HepG2 (cell line): ENCODE measurements around the gene NT5DC1. TPM values are rescaled to one million over a fixed set of nuclear protein-coding genes. Genes with fewer than 3 reads are reported as not detected.

ENCODE experiments used
- ATF7 ChIP-seq, 2 experiments: fragments of 450-650 bp in 1 of 2; sonication (generic) in 1 of 2; formaldehyde crosslinking in 1 of 2; IDR thresholded peaks; 2 replicates each; pipeline versions ENCODE4 v1.4.0 to v1.6.1; 2016 to 2020; ENCODE audit warnings: antibody characterized with exemption in 1 of 2, mild to moderate bottlenecking in 1 of 2, missing genetic modification reagents in 1 of 2
- IRF2 ChIP-seq: IDR thresholded peaks from 2 replicates; pipeline ENCODE4 v1.6.1; 2018; ENCODE audit warnings: missing genetic modification reagents, missing compliant biosample characterization
- ISX ChIP-seq: sonication (generic); formaldehyde crosslinking; conservative IDR thresholded peaks from 2 replicates; pipeline ENCODE4 v1.5.0; 2020; ENCODE audit warnings: missing genetic modification reagents
- MED8 ChIP-seq: sonication (generic); formaldehyde crosslinking; IDR thresholded peaks from 2 replicates; pipeline ENCODE4 v1.8.1; 2023; ENCODE audit warnings: mild to moderate bottlenecking, missing genetic modification reagents; ENCODE audit not compliant: insufficient replicate concordance
- MIXL1 ChIP-seq: IDR thresholded peaks from 2 replicates; pipeline ENCODE4 v1.6.1; 2016
- PCBP1 ChIP-seq: fragments of 200-400 bp; formaldehyde crosslinking; IDR thresholded peaks from 2 replicates; pipeline ENCODE4 v1.6.1; 2017; ENCODE audit warnings: mild to moderate bottlenecking, low read depth, low read length, borderline replicate concordance
- RELA ChIP-seq: sonication (generic); formaldehyde crosslinking; IDR thresholded peaks from 2 replicates; pipeline ENCODE4 v1.4.0; 2020; ENCODE audit warnings: missing genetic modification reagents
- SP140L ChIP-seq: sonication (generic); formaldehyde crosslinking; IDR thresholded peaks from 2 replicates; pipeline ENCODE4 v1.4.0; 2020; ENCODE audit warnings: missing genetic modification reagents, borderline replicate concordance
- TCF7L2 ChIP-seq: IDR thresholded peaks from 2 replicates; pipeline ENCODE4 v1.6.1; 2011; ENCODE audit warnings: mild to moderate bottlenecking, low read depth, low read length, moderate library complexity
- ZNF367 ChIP-seq: sonication (generic); formaldehyde crosslinking; IDR thresholded peaks from 2 replicates; pipeline ENCODE4 v1.4.0; 2020; ENCODE audit warnings: missing genetic modification reagents, borderline replicate concordance
- ZNF441 ChIP-seq: sonication (generic); formaldehyde crosslinking; IDR thresholded peaks from 2 replicates; pipeline ENCODE4 v1.7.0; 2021; ENCODE audit warnings: missing genetic modification reagents, borderline replicate concordance
- ZNF451 ChIP-seq: sonication (generic); formaldehyde crosslinking; IDR thresholded peaks from 2 replicates; pipeline ENCODE4 v1.5.0; 2020; ENCODE audit warnings: mild to moderate bottlenecking, missing genetic modification reagents
- ZNF589 ChIP-seq: sonication (generic); formaldehyde crosslinking; conservative IDR thresholded peaks from 2 replicates; pipeline ENCODE4 v1.8.0; 2022; ENCODE audit warnings: mild to moderate bottlenecking, moderate library complexity, missing genetic modification reagents
- polyA plus RNA-seq, 8 experiments: library from polyadenylated mRNA; depleted of rRNA in 3 of 8; stranded (reverse) in 7 of 8; unstranded in 1 of 8; fragments of >200 nt; fragmentation: Illumina TruSeq in 4 of 8; extraction: Trizol in 4 of 8; gene quantifications; 2 replicates each; pipeline versions ENCODE4 v1.2.1 to v1.2.3, GENCODE V29; 2011 to 2016; ENCODE audit warnings: low read depth in 4 of 8, missing spikeins in 1 of 8, mixed read lengths in 1 of 8; ENCODE audit not compliant: insufficient read depth in 1 of 8
- total RNA-seq, 5 experiments: library from RNA; depleted of rRNA; stranded (reverse); fragments of >200 nt; fragmentation: Illumina TruSeq; extraction: Trizol; gene quantifications; 2 replicates each; pipeline ENCODE4 v1.2.3, GENCODE V29; 2016; ENCODE audit warnings: low read depth in 1 of 5
- TF ChIP-seq, protein P1 (sequence below): sonication (generic); formaldehyde crosslinking; IDR thresholded peaks from 2 replicates; pipeline ENCODE4 v1.4.0; 2020; ENCODE audit warnings: missing genetic modification reagents, mild to moderate bottlenecking, borderline replicate concordance
- TF ChIP-seq, protein P2 (sequence below): sonication (generic); formaldehyde crosslinking; IDR thresholded peaks from 2 replicates; pipeline ENCODE4 v1.9.0; 2021; ENCODE audit warnings: missing genetic modification reagents, borderline replicate concordance

The NT5DC1 gene
- total and polyA plus RNA-seq, 2 of the 13 experiments (the other 11 are each of a cell fraction or from before 2014, with no cell fraction given): 27.0 to 56.1 TPM

- TF ChIP-seq, protein P1, sequence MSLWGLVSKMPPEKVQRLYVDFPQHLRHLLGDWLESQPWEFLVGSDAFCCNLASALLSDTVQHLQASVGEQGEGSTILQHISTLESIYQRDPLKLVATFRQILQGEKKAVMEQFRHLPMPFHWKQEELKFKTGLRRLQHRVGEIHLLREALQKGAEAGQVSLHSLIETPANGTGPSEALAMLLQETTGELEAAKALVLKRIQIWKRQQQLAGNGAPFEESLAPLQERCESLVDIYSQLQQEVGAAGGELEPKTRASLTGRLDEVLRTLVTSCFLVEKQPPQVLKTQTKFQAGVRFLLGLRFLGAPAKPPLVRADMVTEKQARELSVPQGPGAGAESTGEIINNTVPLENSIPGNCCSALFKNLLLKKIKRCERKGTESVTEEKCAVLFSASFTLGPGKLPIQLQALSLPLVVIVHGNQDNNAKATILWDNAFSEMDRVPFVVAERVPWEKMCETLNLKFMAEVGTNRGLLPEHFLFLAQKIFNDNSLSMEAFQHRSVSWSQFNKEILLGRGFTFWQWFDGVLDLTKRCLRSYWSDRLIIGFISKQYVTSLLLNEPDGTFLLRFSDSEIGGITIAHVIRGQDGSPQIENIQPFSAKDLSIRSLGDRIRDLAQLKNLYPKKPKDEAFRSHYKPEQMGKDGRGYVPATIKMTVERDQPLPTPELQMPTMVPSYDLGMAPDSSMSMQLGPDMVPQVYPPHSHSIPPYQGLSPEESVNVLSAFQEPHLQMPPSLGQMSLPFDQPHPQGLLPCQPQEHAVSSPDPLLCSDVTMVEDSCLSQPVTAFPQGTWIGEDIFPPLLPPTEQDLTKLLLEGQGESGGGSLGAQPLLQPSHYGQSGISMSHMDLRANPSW: no peak
- TF ChIP-seq ZNF441 (CRISPR knock-in tag) (no peak), ZNF589 (CRISPR knock-in tag) (no peak), MIXL1 (CRISPR knock-in tag) (no peak), ISX (CRISPR knock-in tag) (no peak), MED8 (CRISPR knock-in tag) (no peak), PCBP1 (no peak), IRF2 (CRISPR knock-in tag) (no peak), ZNF367 (no peak), SP140L (CRISPR knock-in tag) (no peak), RELA (CRISPR knock-in tag) (no peak), ATF7 (IDR thresholded peaks at IDR 0.05) (no peak), ATF7 (CRISPR knock-in tag; IDR thresholded peaks at IDR 0.05) (no peak), TCF7L2 (no peak), ZNF451 (CRISPR knock-in tag) (no peak)
- TF ChIP-seq, protein P2, sequence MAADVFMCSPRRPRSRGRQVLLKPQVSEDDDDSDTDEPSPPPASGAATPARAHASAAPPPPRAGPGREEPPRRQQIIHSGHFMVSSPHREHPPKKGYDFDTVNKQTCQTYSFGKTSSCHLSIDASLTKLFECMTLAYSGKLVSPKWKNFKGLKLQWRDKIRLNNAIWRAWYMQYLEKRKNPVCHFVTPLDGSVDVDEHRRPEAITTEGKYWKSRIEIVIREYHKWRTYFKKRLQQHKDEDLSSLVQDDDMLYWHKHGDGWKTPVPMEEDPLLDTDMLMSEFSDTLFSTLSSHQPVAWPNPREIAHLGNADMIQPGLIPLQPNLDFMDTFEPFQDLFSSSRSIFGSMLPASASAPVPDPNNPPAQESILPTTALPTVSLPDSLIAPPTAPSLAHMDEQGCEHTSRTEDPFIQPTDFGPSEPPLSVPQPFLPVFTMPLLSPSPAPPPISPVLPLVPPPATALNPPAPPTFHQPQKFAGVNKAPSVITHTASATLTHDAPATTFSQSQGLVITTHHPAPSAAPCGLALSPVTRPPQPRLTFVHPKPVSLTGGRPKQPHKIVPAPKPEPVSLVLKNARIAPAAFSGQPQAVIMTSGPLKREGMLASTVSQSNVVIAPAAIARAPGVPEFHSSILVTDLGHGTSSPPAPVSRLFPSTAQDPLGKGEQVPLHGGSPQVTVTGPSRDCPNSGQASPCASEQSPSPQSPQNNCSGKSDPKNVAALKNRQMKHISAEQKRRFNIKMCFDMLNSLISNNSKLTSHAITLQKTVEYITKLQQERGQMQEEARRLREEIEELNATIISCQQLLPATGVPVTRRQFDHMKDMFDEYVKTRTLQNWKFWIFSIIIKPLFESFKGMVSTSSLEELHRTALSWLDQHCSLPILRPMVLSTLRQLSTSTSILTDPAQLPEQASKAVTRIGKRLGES (CRISPR knock-in tag): no peak
Observed at GRCh38 chr6:116239256-116239655, 138.6 kb downstream of the NT5DC1 start (continued).
